Astrocyte (in vitro differentiated cells and primary cell): ENCODE measurements around the gene COMMD10. TPM values are rescaled to one million over a fixed set of nuclear protein-coding genes. Genes with fewer than 3 reads are reported as not detected.

Experiments used
- DNase-seq: peaks from one replicate; pipeline ENCODE4 v3.0.0-alpha.2; 2010; ENCODE audit warnings: low read depth
- FAIRE-seq: peaks from 2 replicates; lab custom pipeline; 2011; peaks lifted over from hg19 to GRCh38; lab: Jason Lieb, UNC
- H2AFZ ChIP-seq: 2 replicates; pipeline ENCODE4 v1.6.0; 2012; ENCODE audit warnings: low read depth, low read length, inconsistent platforms
- H3K27ac ChIP-seq: 2 replicates; pipeline ENCODE4 v1.5.1; 2011; ENCODE audit warnings: low read depth, low read length, inconsistent platforms
- H3K27me3 ChIP-seq: 2 replicates; pipeline ENCODE4 v1.6.0; 2011; ENCODE audit warnings: low read length, inconsistent platforms; ENCODE audit not compliant: insufficient read depth
- H3K36me3 ChIP-seq: 2 replicates; pipeline ENCODE4 v1.5.1; 2011; ENCODE audit warnings: low read length, inconsistent platforms; ENCODE audit not compliant: insufficient read depth
- H3K4me1 ChIP-seq: 2 replicates; pipeline ENCODE4 v1.5.1; 2011; ENCODE audit warnings: low read length, inconsistent platforms; ENCODE audit not compliant: insufficient read depth
- H3K4me2 ChIP-seq: 2 replicates; pipeline ENCODE4 v1.6.0; 2012; ENCODE audit warnings: low read length, inconsistent platforms
- H3K4me3 ChIP-seq: 2 replicates; pipeline ENCODE4 v1.5.1; 2011; ENCODE audit warnings: low read depth, mild to moderate bottlenecking, low read length, inconsistent platforms; ENCODE audit not compliant: insufficient read depth
- H3K79me2 ChIP-seq: 2 replicates; pipeline ENCODE4 v1.6.0; 2012; ENCODE audit warnings: mild to moderate bottlenecking, low read length, inconsistent platforms; ENCODE audit not compliant: insufficient read depth
- H3K9ac ChIP-seq: 2 replicates; pipeline ENCODE4 v1.6.0; 2012; ENCODE audit warnings: mild to moderate bottlenecking, low read length, inconsistent platforms
- H3K9me3 ChIP-seq: 2 replicates; pipeline ENCODE4 v1.5.1; 2012; ENCODE audit warnings: low read depth, mild to moderate bottlenecking, low read length, inconsistent platforms; ENCODE audit not compliant: insufficient read depth
- H4K20me1 ChIP-seq: 2 replicates; pipeline ENCODE4 v1.6.0; 2012; ENCODE audit warnings: low read length, inconsistent platforms; ENCODE audit not compliant: insufficient read depth
- H3K27ac Mint-ChIP-seq: one replicate; pipeline ENCODE4 v1.8.0; 2021; ENCODE audit warnings: mild to moderate bottlenecking, mixed read lengths; ENCODE audit not compliant: unreplicated experiment
- H3K27me3 Mint-ChIP-seq: one replicate; pipeline ENCODE4 v1.8.0; 2021; ENCODE audit warnings: low read depth, mixed read lengths; ENCODE audit not compliant: unreplicated experiment
- H3K36me3 Mint-ChIP-seq: one replicate; pipeline ENCODE4 v1.8.0; 2021; ENCODE audit warnings: low read depth, mixed read lengths; ENCODE audit not compliant: unreplicated experiment
- H3K4me1 Mint-ChIP-seq: one replicate; pipeline ENCODE4 v1.8.0; 2021; ENCODE audit warnings: low read depth, mixed read lengths; ENCODE audit not compliant: unreplicated experiment
- H3K4me3 Mint-ChIP-seq: one replicate; pipeline ENCODE4 v1.8.0; 2021; ENCODE audit warnings: mild to moderate bottlenecking, moderate library complexity, mixed read lengths; ENCODE audit not compliant: unreplicated experiment
- H3K9me3 Mint-ChIP-seq: one replicate; pipeline ENCODE4 v1.8.0; 2021; ENCODE audit warnings: mild to moderate bottlenecking, mixed read lengths; ENCODE audit not compliant: unreplicated experiment
- EZH2 ChIP-seq: IDR thresholded peaks from 2 replicates; pipeline ENCODE4 v1.6.1; 2012; ENCODE audit warnings: mild to moderate bottlenecking, low read length, inconsistent platforms; ENCODE audit not compliant: insufficient read depth
- total RNA-seq: library from RNA; stranded (reverse); gene quantifications from 2 replicates; pipeline ENCODE4 v1.2.1, GENCODE V29; 2021
- TF ChIP-seq, protein P1 (sequence below): IDR thresholded peaks from 2 replicates; pipeline ENCODE4 v1.5.1; 2011; ENCODE audit warnings: low read depth, mild to moderate bottlenecking, inconsistent platforms, low read length, moderate library complexity; ENCODE audit not compliant: insufficient read depth

The COMMD10 gene
- total RNA-seq, 1 donor from 2014 or later = 18.1 TPM

DNA sequence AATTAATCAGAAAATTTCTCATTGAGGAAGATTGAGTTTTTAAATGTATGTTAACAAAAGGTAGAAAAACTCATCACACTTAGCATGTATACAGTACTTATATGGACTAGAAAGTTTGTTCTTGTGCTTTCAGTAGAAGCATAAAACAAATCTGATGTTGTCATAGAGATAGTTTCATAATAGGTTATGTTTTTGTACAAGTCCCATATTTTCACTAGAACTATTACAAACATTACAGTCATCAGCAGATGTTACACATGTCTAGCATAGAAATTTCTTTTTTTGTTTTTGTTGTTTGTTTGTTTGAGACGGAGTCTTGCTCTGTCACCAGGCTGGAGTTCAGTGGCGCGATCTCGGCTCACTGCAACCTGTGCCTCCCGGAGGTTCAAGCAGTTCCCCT lies 131.4 kb downstream of the COMMD10 start:
- FAIRE-seq = no peak

DNA sequence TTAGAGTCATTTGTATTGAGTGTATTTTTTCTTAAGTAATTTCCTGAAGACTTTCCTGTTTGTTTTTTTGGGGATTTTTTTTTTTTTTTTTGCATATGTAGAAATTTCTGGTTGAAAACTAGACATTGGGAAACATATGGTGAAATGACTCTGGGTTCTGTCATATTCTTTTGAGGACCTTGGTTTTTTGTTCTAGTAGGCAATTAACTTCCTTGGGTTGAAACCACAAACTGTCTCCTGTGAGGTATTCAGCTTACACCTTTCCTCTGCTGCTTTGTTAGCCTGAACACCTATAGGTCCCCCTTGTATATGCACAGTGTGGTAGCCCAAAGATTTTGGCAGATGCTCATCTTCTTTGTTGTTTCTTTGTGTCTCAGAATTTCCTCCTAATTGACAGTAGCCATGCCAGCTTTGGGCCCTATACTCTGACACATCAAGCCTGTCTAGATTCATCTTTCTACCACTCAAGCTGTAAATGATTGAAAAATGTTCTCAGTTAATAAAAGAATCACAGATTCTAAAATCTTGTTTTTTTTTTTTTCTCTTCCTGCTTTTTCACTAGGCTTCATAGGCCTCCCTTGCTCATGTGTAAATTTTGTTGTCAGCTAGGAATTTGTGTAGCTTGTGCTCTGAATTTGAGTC lies 140.6 kb downstream of the COMMD10 start:
- H3K27ac ChIP-seq = no peak overlapping the region
- H3K27ac Mint-ChIP-seq = no peak overlapping the region

More for the DNA sequence above, 131.4 kb downstream of the COMMD10 start:
- Mint-ChIP-seq H3K4me1 (peaks cover 15% of the 10 kb centered on the region), H3K27me3 (no peaks in the 10 kb centered on the region), H3K27ac (no peak overlapping the region), H3K4me3 (no peak overlapping the region), H3K9me3 (no peaks in the 10 kb centered on the region), H3K36me3 (no peaks in the 10 kb centered on the region)
- H3K4me3 ChIP-seq = no peak overlapping the region
- H3K27ac ChIP-seq = no peak overlapping the region
- no peaks in the 10 kb centered on the region for H3K9me3 ChIP-seq
- no peaks in the 10 kb centered on the region for H3K79me2 ChIP-seq
- H3K27me3 ChIP-seq = no peaks in the 10 kb centered on the region
- no peak for DNase-seq
- TF ChIP-seq EZH2 = no peak
- TF ChIP-seq, protein P1, sequence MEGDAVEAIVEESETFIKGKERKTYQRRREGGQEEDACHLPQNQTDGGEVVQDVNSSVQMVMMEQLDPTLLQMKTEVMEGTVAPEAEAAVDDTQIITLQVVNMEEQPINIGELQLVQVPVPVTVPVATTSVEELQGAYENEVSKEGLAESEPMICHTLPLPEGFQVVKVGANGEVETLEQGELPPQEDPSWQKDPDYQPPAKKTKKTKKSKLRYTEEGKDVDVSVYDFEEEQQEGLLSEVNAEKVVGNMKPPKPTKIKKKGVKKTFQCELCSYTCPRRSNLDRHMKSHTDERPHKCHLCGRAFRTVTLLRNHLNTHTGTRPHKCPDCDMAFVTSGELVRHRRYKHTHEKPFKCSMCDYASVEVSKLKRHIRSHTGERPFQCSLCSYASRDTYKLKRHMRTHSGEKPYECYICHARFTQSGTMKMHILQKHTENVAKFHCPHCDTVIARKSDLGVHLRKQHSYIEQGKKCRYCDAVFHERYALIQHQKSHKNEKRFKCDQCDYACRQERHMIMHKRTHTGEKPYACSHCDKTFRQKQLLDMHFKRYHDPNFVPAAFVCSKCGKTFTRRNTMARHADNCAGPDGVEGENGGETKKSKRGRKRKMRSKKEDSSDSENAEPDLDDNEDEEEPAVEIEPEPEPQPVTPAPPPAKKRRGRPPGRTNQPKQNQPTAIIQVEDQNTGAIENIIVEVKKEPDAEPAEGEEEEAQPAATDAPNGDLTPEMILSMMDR = no peak
- H3K4me1 ChIP-seq = no peaks in the 10 kb centered on the region
- H3K9ac ChIP-seq = no peak overlapping the region
- H4K20me1 ChIP-seq = no peaks in the 10 kb centered on the region
- no peak overlapping the region for H3K4me2 ChIP-seq
- no peak overlapping the region for H2AFZ ChIP-seq
- no peaks in the 10 kb centered on the region for H3K36me3 ChIP-seq

More for the DNA sequence above, 140.6 kb downstream of the COMMD10 start:
- TF ChIP-seq, protein P1 = no peak
- TF ChIP-seq EZH2 = no peak
- no peak overlapping the region for H2AFZ ChIP-seq
- no peaks in the 10 kb centered on the region for H3K36me3 ChIP-seq
- Mint-ChIP-seq H3K36me3 (no peaks in the 10 kb centered on the region), H3K4me3 (no peak overlapping the region), H3K4me1 (peaks cover 4% of the 10 kb centered on the region), H3K27me3 (no peaks in the 10 kb centered on the region), H3K9me3 (no peaks in the 10 kb centered on the region)
- DNase-seq (no peak), FAIRE-seq (no peak)
- H3K4me1 ChIP-seq = no peaks in the 10 kb centered on the region
- H3K79me2 ChIP-seq = no peaks in the 10 kb centered on the region
- no peak overlapping the region for H3K4me2 ChIP-seq
- H3K4me3 ChIP-seq = no peak overlapping the region
- no peaks in the 10 kb centered on the region for H3K27me3 ChIP-seq
- H3K9ac ChIP-seq = no peak overlapping the region
- no peaks in the 10 kb centered on the region for H4K20me1 ChIP-seq
- H3K9me3 ChIP-seq = no peaks in the 10 kb centered on the region
